GM18507 (cell line): Measurements from ENCODE around the gene PLA2G12B.
"Not testable (repeated sequence)": the region's sequence is repeated elsewhere in the genome, so short reads cannot be mapped to it uniquely, and the experiment has no call there.

Source experiments
- DNase-seq: peaks from one replicate; pipeline ENCODE4 v3.0.0; 2011; ENCODE audit warnings: low read depth; ENCODE audit not compliant: insufficient read length; ENCODE audit errors: extremely low spot score
- FAIRE-seq: peaks from 2 replicates; lab custom pipeline; 2011; peaks lifted over from hg19 to GRCh38; lab: Jason Lieb, UNC

The PLA2G12B gene

DNA sequence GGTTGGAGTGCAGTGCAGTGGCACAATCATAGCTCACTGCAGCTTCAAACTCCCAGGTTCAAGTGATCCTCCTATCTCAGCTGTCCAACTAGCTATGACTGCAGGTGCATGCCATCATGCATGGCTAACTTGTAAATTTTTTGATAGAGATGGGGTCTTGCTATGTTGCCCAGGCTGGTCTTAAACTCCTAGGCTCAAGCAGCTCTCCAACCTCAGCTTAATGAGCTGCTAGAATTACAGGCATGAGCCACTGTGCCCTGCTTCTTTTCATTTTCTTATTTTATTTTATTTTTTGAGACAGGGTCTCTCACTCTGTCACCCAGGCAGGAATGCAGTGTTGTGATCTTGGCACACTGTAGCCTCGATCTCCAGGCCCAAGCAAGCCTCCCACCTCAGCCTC is 7.6 kb downstream of the PLA2G12B start:
- no peak for DNase-seq
- FAIRE-seq = no peak

GRCh38 chr10:72943498-72944234 is 10.9 kb downstream of the PLA2G12B start:
- DNase-seq (no peak), FAIRE-seq (no peak)

DNA sequence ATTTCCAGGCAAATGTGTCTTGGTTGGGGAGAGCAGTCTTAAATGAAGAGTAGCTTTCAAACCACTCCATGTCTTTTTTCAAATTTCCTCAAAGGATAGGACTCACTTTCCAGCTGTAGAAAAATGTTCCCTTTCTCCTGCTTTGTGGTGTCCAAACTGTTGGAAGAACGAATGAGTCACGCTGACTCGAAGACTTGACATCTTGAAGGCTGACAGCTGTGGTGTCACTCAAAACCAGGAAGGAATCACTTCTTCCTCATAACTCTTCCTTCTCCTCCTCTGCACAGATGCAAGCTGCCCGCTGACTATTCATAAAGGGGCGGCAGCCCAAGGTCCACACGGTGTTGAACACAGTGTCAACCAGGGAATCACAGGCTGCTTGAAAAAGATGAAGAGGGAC is 19.2 kb downstream of the PLA2G12B start:
- FAIRE-seq = no peak
- DNase-seq = no peak

GRCh38 chr10:72932259-72933015 is 22.2 kb downstream of the PLA2G12B start:
- DNase-seq (no peak), FAIRE-seq (no peak)

DNA sequence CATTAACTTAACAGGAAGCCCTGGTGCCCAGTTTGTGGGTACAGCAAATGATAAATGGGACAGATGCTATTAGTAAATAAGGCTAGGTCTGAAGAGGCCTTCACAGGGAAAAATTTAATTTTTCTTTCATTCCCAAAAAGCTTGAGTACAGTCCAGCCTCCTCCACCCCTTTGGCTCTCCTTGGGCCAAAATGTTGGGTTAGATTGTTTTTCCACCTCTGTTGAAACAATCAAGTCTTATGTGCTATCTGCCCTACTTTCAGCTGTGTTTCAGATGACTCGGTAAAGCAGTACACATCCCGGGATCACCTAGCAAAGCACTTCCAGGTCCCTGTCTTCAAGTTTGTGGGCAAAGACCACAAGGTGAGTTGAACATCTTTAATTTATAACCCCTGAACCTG is 24.3 kb downstream of the PLA2G12B start:
- no peak for DNase-seq
- no peak for FAIRE-seq

DNA sequence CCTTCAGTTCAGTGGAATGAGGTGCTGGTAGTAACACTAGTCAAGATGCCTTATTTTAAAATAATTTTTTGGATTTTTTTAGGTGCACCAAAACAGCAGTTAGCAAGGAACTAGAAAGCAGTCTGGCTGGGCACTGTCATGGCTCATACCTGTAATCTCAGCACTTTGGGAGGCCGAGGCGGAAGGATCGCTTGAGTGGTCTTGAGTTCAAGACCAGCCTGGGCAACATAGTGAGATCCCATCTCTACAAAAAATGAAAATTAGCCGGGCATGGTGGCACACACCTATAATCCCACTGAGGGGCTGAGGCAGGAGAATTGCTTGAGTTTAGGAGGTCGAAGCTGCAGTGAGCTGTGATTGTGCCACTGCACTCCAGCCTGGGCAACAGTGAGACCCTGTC is 25.8 kb downstream of the PLA2G12B start:
- no peak for FAIRE-seq
- DNase-seq = no peak

DNA sequence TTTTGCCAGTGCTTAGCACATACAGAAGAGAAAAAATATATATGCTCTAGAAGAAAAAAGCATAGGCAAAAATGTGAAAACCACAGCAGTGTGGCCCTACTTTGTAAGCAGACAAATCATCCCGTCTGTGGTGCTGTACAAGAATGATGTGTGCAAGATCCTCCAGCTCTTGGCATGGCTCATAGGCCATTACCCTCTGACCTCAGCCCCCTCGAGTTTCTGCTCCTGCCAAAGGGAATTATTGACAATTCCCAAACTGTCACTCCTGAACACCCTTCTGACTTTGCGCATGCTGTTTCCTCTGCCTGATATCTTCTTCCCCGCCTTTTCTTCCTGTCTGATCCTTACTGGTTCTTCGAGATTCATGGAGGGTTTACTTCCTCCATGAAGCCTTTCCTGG is 27.1 kb downstream of the PLA2G12B start:
- FAIRE-seq = no peak
- DNase-seq = no peak

DNA sequence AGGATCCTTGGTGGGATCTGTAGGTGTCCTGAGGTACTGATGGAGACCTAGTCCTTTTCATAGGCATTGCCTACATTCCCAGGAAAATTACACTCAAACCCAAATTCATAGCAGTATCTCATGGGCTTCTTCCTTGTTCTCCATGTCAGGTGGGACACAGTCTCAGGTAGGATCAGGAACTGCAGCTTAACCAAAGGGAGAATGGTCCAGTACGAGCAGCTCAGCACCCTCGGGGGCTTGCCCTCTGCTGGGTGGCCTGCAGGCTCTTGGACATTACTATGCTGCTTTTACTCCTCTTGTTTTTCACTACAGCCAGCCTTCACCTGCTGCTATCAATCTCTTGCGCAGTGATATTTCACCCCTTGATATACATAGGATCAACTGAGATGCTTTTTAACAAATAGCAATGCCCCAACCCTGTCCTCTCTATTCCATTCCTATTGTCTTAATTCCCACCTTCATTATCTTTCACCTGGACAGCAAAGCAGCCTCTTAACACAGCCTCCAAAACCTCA is 28.6 kb downstream of the PLA2G12B start:
- FAIRE-seq (no peak), DNase-seq (no peak)

DNA sequence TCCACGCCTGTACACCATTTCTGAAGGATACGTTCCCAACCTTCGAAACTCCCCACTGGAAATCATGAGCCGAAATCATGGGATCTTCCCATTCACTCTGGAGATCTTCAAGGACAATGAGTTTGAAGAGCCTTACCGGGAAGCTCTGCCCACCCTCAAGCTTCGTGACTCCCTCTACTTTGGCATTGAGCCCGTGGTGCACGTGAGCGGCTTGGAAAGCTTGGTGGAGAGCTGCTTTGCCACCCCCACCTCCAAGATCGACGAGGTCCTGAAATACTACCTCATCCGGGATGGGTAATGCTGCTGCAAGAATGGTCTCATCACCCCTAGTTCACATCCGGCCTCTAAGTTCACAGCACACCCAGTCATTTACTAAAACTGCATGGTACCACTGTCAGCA is 30.3 kb downstream of the PLA2G12B start:
- FAIRE-seq (no peak), DNase-seq (no peak)

DNA sequence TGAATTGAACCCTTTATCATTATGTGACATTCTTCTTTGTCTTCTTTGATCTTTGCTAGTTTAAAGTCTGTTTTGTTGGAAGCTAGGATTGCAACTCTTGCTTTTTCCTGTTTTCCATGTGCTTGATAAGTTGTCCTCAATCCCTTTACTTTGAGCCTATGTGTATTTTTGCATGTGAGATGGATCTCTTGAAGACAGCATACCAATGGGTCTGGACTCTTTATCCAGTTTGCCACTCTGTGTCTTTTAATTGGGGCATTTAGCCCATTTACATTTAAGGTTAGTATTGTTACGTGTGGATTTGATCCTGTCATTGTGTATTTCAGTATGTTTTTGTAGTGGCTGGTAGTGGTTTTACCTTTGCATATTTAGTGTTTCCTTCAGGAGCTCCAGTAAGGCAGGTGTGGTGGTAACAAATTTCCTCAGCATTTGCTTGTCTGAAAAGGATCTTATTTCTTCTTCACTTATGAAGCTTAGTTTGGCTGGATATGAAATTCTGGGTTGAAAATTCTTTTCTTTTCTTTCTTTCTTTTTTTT is 33.4 kb downstream of the PLA2G12B start:
- DNase-seq, FAIRE-seq: not testable (repeated sequence)

DNA sequence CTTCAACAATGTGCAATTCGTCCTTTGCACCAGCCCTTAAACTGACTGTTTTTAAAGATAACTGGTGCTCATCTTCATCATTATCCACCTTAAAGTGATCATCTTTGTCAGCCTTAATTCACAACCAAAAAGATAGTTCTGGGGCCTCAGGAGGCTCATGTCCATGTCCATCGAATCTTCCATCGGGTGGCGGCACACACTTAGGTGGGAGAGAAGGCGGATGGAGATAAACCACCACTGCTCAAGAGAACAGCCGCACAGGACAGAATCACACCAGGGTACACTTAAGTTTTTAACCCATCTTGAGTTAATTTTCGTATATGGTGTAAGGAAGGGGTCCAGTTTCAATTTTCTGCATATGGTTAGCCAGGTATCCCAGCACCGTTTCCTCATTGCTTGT is 36.3 kb downstream of the PLA2G12B start:
- no peak for DNase-seq
- FAIRE-seq = no peak

DNA sequence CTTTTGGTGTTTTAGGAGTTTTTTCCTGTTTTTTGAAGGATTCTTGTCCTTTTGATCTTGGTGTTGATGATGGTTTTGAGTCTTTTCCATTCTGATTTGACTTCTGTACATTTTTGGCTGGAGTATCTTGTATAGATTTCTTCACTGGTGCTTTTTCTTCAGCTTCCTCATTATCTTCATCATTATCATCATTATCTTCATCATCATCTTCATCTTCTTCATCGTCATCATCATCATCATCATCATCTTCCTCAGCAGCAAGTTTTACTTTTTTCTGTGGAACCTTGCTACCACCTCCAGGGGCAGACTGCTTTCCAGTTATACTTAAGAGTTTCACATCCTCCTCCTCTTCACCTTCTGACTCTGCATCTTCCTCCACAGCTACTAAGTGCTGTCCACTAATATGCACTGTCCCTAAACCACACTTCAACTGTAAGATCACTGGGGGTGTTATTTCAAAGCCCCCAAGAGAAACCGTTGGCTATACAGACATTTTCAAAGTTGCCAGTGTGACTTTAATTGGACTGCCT is 36.7 kb downstream of the PLA2G12B start:
- FAIRE-seq = peak; percentile 44
- not testable (repeated sequence) for DNase-seq

DNA sequence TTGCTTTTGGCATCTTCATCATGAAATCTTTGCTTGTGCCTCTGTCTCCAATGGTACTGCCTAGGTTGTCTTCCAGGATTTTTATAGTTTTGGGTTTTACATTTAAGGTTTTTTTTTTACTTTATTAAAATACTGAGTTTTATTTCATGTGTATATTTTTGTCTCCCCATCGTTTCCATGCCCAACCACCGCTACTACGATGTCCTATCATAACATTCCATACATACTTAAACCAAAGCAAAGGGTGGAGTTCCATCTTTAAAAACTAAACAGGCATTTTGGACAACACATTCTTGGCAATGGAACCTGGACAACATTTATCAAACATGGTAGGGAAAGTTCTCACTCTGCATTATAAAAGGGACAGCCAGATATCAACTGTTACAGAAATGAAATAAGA is 37.4 kb downstream of the PLA2G12B start:
- not testable (repeated sequence) for DNase-seq, FAIRE-seq

DNA sequence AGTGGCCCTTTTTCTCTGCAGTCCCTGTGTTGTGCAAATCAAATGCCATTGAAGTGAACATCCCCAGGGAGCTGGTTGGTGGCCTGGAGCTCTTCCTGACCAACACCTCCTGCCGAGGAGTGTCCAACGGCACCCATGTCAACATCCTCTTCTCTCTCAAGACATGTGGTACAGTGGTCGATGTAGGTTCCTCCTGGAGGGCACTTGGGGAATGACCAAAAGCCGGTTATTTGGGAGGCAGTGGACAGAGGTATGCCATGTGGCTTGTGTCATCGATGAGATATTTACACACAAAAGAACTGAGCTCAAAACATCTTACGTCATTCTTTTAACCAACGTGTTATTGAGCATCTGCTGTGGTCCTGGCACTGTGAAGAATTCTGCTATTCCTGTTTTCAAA is 41.3 kb downstream of the PLA2G12B start:
- DNase-seq = no peak
- FAIRE-seq = no peak

- no peak for FAIRE-seq
- DNase-seq = no peak
These were observed 41.9 kb downstream of the PLA2G12B start for GRCh38 chr10:72912736-72913135.

DNA sequence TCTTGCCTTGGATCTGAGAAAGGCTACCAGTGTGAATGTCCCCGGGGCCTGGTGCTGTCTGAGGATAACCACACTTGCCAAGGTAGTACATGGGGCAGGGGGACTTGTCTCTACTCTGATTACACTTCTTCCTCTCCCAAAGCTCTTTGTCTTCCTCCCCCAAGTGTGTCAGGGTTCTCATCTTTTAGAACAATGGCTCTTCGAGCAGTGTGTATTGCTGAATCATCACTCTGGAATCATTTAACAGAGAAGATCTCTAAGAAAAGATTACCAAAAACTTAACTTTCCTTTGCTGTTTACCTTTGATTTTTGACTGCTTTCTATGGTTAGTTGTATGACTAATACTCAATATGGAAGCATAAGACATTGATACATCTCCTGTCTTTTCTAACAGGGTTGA is 42.8 kb downstream of the PLA2G12B start:
- no peak for FAIRE-seq
- no peak for DNase-seq

GRCh38 chr10:72910705-72911104 is 43.9 kb downstream of the PLA2G12B start:
- DNase-seq (no peak), FAIRE-seq (no peak)

DNA sequence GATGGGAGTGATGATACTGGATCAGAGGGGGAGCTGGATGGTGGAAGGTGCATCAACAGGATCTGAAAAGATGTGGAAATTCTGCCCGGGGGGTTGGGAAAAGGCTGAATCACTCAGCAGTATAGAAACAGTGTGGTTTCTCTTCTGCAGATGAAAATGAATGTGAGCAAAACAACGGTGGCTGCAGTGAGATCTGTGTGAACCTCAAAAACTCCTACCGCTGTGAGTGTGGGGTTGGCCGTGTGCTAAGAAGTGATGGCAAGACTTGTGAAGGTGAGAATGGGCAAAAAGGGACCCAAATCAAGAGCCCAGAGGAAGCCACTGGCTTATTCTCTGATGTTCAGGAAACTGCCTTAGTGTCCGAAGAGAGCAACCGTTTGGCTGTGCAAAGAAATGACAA is 48.2 kb downstream of the PLA2G12B start:
- DNase-seq = no peak

GRCh38 chr10:72904806-72905205 is 49.8 kb downstream of the PLA2G12B start:
- peak; percentile 5 for FAIRE-seq
- DNase-seq = no peak

More for the DNA sequence above, 48.2 kb downstream of the PLA2G12B start:
- FAIRE-seq = no peak

DNA sequence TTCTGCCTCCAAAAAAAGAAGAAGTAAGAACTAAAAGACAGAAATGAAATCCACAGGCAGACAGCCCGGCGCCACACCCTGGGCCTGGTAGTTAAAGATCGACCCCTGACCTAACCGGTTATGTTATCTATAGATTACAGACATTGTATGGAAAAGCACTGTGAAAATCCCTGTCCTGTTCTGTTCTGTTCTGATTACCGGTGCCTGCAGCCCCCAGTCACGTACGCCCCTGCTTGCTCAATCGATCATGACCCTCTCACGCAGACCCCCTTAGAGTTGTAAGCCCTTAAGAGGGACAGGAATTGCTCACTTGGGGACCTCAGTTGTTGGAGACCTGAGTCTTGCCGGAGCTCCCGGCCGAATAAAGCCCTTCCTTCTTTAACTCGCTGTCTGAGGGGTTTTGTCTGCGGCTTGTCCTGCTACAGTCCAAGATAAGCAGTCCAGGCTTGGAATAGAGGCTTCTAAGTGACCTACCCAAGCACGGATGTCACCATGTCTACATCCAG is 50.6 kb downstream of the PLA2G12B start:
- FAIRE-seq, DNase-seq: not testable (repeated sequence)
